ENCODE data around the gene CLCN6. TPM values are rescaled to one million over a fixed set of nuclear protein-coding genes. Genes with fewer than 3 reads are reported as not detected.

CLCN6 gene
- total RNA-seq, 4 donors from 2014 or later, result 12.8 to 23.8 (median 18.3) TPM

- no peak for ATAC-seq
- no peaks in the 10 kb centered on the region for H3K4me1 ChIP-seq
- H3K4me3 ChIP-seq, result no peak overlapping the region
- H3K36me3 ChIP-seq, result peaks cover 2 to 100% of the 10 kb centered on the region in 2 donors
- no peaks in the 10 kb centered on the region for H3K27me3 ChIP-seq
- no peaks in the 10 kb centered on the region for H3K9me3 ChIP-seq
- TF ChIP-seq POLR2A (IDR thresholded peaks at IDR 0.05) (no peak), CTCF (IDR thresholded peaks at IDR 0.05) (no peak), POLR2AphosphoS5 (IDR thresholded peaks at IDR 0.05) (no peak), EP300 (IDR thresholded peaks at IDR 0.05) (no peak)
- H3K27ac ChIP-seq, result no peak overlapping the region
- 68 to 87% methylated on average over 7 to 10 of the region's 17 CpGs for WGBS, 2 donors (ENCODE audit: low coverage in 1 of 2)
Measured at GRCh38 chr1:11823366-11824137, 17.6 kb downstream of the CLCN6 start.

- no peak for ATAC-seq
- Histone ChIP-seq H3K9me3 (no peaks in the 10 kb centered on the region), H3K27me3 (no peaks in the 10 kb centered on the region), H3K4me3 (no peak overlapping the region), H3K36me3 (peaks cover 3 to 100% of the 10 kb centered on the region in 2 donors), H3K4me1 (no peaks in the 10 kb centered on the region), H3K27ac (no peak overlapping the region)
- no peak for TF ChIP-seq POLR2AphosphoS5 (IDR thresholded peaks at IDR 0.05)
- no peak for TF ChIP-seq POLR2A (IDR thresholded peaks at IDR 0.05)
- TF ChIP-seq CTCF (IDR thresholded peaks at IDR 0.05), result no peak
- no peak for TF ChIP-seq EP300 (IDR thresholded peaks at IDR 0.05)
- 78% methylated on average over 3 to 5 of the region's 7 CpGs for WGBS, 2 donors (ENCODE audit: low coverage in 1 of 2)
Measured at GRCh38 chr1:11825131-11825530, 19.1 kb downstream of the CLCN6 start.

- TF ChIP-seq POLR2A (IDR thresholded peaks at IDR 0.05) (no peak), EP300 (IDR thresholded peaks at IDR 0.05) (no peak), POLR2AphosphoS5 (IDR thresholded peaks at IDR 0.05) (no peak), CTCF (IDR thresholded peaks at IDR 0.05) (no peak)
- WGBS, 2 donors (ENCODE audit: low coverage in 1 of 2), result 93% methylated on average over 2 to 8 of the region's 9 CpGs
- H3K27ac ChIP-seq, result no peak overlapping the region
- no peaks in the 10 kb centered on the region for H3K4me1 ChIP-seq
- ATAC-seq, result no peak
- no peak overlapping the region for H3K4me3 ChIP-seq
- peaks cover 3 to 99% of the 10 kb centered on the region in 2 donors for H3K36me3 ChIP-seq
- no peaks in the 10 kb centered on the region for H3K9me3 ChIP-seq
- no peaks in the 10 kb centered on the region for H3K27me3 ChIP-seq
Measured at GRCh38 chr1:11826946-11827345, 21.0 kb downstream of the CLCN6 start.

- H3K4me1 ChIP-seq, result no peaks in the 10 kb centered on the region
- H3K27ac ChIP-seq, result no peak overlapping the region
- H3K9me3 ChIP-seq, result no peaks in the 10 kb centered on the region
- H3K4me3 ChIP-seq, result no peak overlapping the region
- no peaks in the 10 kb centered on the region for H3K27me3 ChIP-seq
- no peak for ATAC-seq
- WGBS, 2 donors (ENCODE audit: low coverage in 1 of 2), result 86 to 100% methylated on average over 2 to 14 of the region's 19 CpGs
- TF ChIP-seq CTCF (IDR thresholded peaks at IDR 0.05), result no peak
- H3K36me3 ChIP-seq, result peaks cover 3 to 99% of the 10 kb centered on the region in 2 donors
Measured at GRCh38 chr1:11828511-11828910, 22.5 kb downstream of the CLCN6 start.
